Esophagus squamous epithelium (tissue), 5 donors: ENCODE data around the gene AQP5. TPM values are rescaled to one million over a fixed set of nuclear protein-coding genes. Genes with fewer than 3 reads are reported as not detected.
A peak's percentile ranks its signal among the peaks of the same experiment; 100 is the strongest.

Experiments
- DNase-seq: peaks from one replicate; lab custom pipeline; 2025; lab: John Stamatoyannopoulos, UW
- H3K27ac ChIP-seq, 4 donors: fragments of 200-600 bp; sonication (generic); one replicate each; pipeline ENCODE4 v1.5.1; 2016 to 2019; ENCODE audit warnings: mild to moderate bottlenecking in 1 of 4
- H3K27me3 ChIP-seq, 4 donors: fragments of 200-600 bp; sonication (generic); 1 replicate in 3 of 4; 2 replicates in 1 of 4; pipeline versions ENCODE4 v1.5.1 to v1.6.0; 2017 to 2021; ENCODE audit warnings: antibody characterized with exemption in 1 of 4
- H3K36me3 ChIP-seq, 3 donors: fragments of 200-600 bp; sonication (generic); one replicate each; pipeline ENCODE4 v1.5.1; 2016 to 2019
- H3K4me1 ChIP-seq, 3 donors: fragments of 200-600 bp; sonication (generic); one replicate each; pipeline ENCODE4 v1.5.1; 2017 to 2019
- H3K4me3 ChIP-seq, 4 donors: fragments of 200-600 bp; sonication (generic); 1 replicate in 3 of 4; 2 replicates in 1 of 4; pipeline ENCODE4 v1.5.1; 2016 to 2019; ENCODE audit warnings: mild to moderate bottlenecking in 2 of 4, moderate library complexity in 1 of 4
- H3K9me3 ChIP-seq, 3 donors: fragments of 200-600 bp; sonication (generic); one replicate each; pipeline ENCODE4 v1.5.1; 2016 to 2019
- CTCF ChIP-seq, 6 experiments: fragments of 450-650 bp in 4 of 6; fragments of 200-600 bp in 2 of 6; sonication (generic) in 2 of 6; IDR thresholded peaks; one replicate each; pipeline ENCODE4 v1.5.1; 2016 to 2019; ENCODE audit warnings: antibody characterized with exemption in 6 of 6, mild to moderate bottlenecking in 4 of 6, moderate library complexity in 4 of 6
- POLR2A ChIP-seq, 4 donors: fragments of 450-650 bp; IDR thresholded peaks; one replicate each; pipeline ENCODE4 v1.6.1; 2017; ENCODE audit warnings: antibody characterized with exemption in 4 of 4, mild to moderate bottlenecking in 4 of 4, moderate library complexity in 3 of 4
- WGBS, 2 donors: methylation state at CpG; one replicate each; pipeline ENCODE4 v1.1.5; 2018; 5-methylcytosine and 5-hydroxymethylcytosine counted together
- intact Hi-C: fragments of 100-400 bp; cut with DNase I; formaldehyde crosslinking; loops from one replicate; pipeline ENCODE4 v1.15.0; 2022
- total RNA-seq, 4 donors: library from RNA; depleted of rRNA; stranded (reverse); fragments of >200 nt; gene quantifications; one replicate each; pipeline ENCODE4 v1.1.0, GENCODE V29; 2016
- donor health status: DM: yes; HTN: yes; CAD: no.

Gene AQP5
- total RNA-seq, 4 donors from 2014 or later, result 4.7 to 42.2 (median 18.6) TPM

DNA sequence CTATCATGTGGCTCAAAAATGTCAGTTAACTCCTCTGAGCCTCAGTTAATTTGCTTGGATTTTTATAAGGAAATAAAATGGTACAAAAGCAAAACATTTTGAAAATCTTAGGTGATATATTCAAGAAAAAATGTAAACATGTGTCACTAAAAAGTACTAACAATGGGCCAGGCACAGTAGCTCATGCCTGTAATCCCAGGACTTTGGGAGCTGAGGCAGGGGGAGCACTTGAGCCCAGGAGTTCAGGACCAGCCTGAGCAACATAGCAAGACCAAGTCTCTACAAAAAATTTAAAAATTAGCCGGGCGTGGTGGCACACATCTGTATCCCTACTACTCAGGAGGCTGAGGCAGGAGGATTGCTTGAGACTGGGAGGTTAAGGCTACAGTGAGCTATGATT lies 36.8 kb downstream of the AQP5 start:
- no peaks in the 10 kb centered on the region for H3K9me3 ChIP-seq
- no peaks in the 10 kb centered on the region for H3K27me3 ChIP-seq
- 82 to 94% methylated on average over 2 of the region's 2 CpGs for WGBS, 2 donors
- H3K27ac ChIP-seq, result no peak overlapping the region
- DNase-seq, result no peak
- H3K4me1 ChIP-seq, result no peaks in the 10 kb centered on the region
- no peak overlapping the region for H3K4me3 ChIP-seq
- intact Hi-C loops, result no loop called here
- no peak for TF ChIP-seq POLR2A (IDR thresholded peaks at IDR 0.05)
- TF ChIP-seq CTCF (IDR thresholded peaks at IDR 0.05), result no peak
- peaks cover 5 to 90% (median 11%) of the 10 kb centered on the region in 3 donors for H3K36me3 ChIP-seq

GRCh38 chr12:50003595-50003994 lies 41.9 kb downstream of the AQP5 start:
- H3K27ac ChIP-seq, result no peak overlapping the region
- 76 to 89% methylated on average over 2 of the region's 2 CpGs for WGBS, 2 donors
- peaks cover 0 to 68% (median 5%) of the 10 kb centered on the region in 3 donors for H3K36me3 ChIP-seq
- intact Hi-C loops, result no loop called here
- no peak overlapping the region for H3K4me3 ChIP-seq
- H3K4me1 ChIP-seq, result peaks cover 0 to 3% (median 0%) of the 10 kb centered on the region in 3 donors
- no peak for DNase-seq
- no peaks in the 10 kb centered on the region for H3K9me3 ChIP-seq
- no peaks in the 10 kb centered on the region for H3K27me3 ChIP-seq
- TF ChIP-seq POLR2A (IDR thresholded peaks at IDR 0.05) (no peak), CTCF (IDR thresholded peaks at IDR 0.05) (no peak)

DNA sequence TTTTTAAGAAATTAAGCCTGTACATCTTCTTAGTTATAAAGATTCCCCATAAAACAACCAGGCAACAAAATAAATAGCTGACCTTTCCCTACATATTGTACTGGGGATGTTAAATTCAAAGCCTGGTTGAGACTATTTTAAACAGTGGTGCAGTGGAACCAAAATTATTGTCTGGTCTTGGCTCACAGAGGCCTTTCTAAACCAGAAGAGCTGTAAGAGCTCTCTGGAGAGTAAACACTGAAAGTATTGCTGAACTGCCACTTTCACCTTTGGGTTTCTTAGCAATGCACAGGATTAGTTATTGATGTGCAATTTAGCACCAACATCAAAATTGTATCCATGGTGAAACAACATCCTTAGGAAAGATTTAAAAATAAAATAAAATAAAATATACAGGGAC lies 43.0 kb downstream of the AQP5 start:
- Histone ChIP-seq H3K27me3 (no peaks in the 10 kb centered on the region), H3K36me3 (peaks cover 0 to 61% (median 5%) of the 10 kb centered on the region in 3 donors), H3K4me1 (peaks cover 0 to 3% (median 0%) of the 10 kb centered on the region in 3 donors), H3K27ac (peak overlapping the region in 1 of 4 donors; percentile 36), H3K9me3 (no peaks in the 10 kb centered on the region), H3K4me3 (no peak overlapping the region)
- intact Hi-C loops, result no loop called here
- no peak for DNase-seq
- TF ChIP-seq POLR2A (IDR thresholded peaks at IDR 0.05) (no peak), CTCF (IDR thresholded peaks at IDR 0.05) (no peak)

GRCh38 chr12:50005175-50005574 lies 43.5 kb downstream of the AQP5 start:
- H3K27ac ChIP-seq, result peak overlapping the region in 1 of 4 donors; percentile 14
- no peak for DNase-seq
- peaks cover 0 to 3% (median 0%) of the 10 kb centered on the region in 3 donors for H3K4me1 ChIP-seq
- intact Hi-C loops, result no loop called here
- no peak overlapping the region for H3K4me3 ChIP-seq
- H3K9me3 ChIP-seq, result no peaks in the 10 kb centered on the region
- no peak for TF ChIP-seq CTCF (IDR thresholded peaks at IDR 0.05)
- TF ChIP-seq POLR2A (IDR thresholded peaks at IDR 0.05), result no peak
- WGBS, 2 donors, result 60 to 83% methylated on average over 3 of the region's 3 CpGs
- peaks cover 0 to 56% (median 5%) of the 10 kb centered on the region in 3 donors for H3K36me3 ChIP-seq
- no peaks in the 10 kb centered on the region for H3K27me3 ChIP-seq

GRCh38 chr12:50006280-50006679 lies 44.6 kb downstream of the AQP5 start:
- DNase-seq, result no peak
- intact Hi-C loops, result no loop called here

More at GRCh38 chr12:50006280-50006679, 44.6 kb downstream of the AQP5 start:
- Histone ChIP-seq H3K27ac (no peak overlapping the region), H3K4me1 (peaks cover 0 to 3% (median 0%) of the 10 kb centered on the region in 3 donors), H3K27me3 (no peaks in the 10 kb centered on the region), H3K9me3 (no peaks in the 10 kb centered on the region), H3K4me3 (no peak overlapping the region), H3K36me3 (peaks cover 0 to 53% (median 0%) of the 10 kb centered on the region in 3 donors)
- WGBS, 2 donors, result 89 to 92% methylated on average over 7 of the region's 7 CpGs
- TF ChIP-seq POLR2A (IDR thresholded peaks at IDR 0.05) (no peak), CTCF (IDR thresholded peaks at IDR 0.05) (no peak)
